ENCODE results near the gene POC1A. TPM values are rescaled to one million over a fixed set of nuclear protein-coding genes. Genes with fewer than 3 reads are reported as not detected.

POC1A gene
- total and polyA plus RNA-seq, 9 of the 15 experiments (the other 6 are each of a cell fraction or from before 2014, with no cell fraction given) = 7.2 to 17.5 (median 12.1) TPM

DNA sequence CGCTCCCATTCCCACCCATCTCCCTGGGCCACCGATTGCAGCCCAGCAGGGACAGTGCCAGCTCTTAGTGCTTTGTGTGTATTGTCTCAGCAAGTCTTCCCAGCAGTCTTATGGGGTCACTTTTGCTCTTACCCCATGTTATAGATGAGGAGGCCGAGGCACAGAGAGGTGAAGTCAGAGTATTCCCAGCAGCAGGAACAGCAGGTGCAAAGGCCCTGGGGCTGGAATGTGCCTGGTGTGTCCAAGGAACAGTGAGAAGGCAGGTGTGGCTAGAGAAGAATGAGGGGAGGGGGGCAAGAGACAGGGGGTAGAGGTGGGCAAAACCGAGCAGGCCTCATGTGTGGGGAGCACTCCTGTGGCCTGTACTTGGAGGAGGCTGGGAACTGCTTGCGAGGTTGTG lies 85.1 kb downstream of the POC1A start:
- ChIA-PET POLR2A (interaction anchor here (0.6 to 1.1 kb wide), 3 partner anchors 14 to 103 kb away, joined by 3 read pairs; no protein-coding TSS in a partner anchor), CTCF (ENCODE audit: low intra/inter-chr PET ratio) (no interaction called here)
- no peak for ATAC-seq
- Histone ChIP-seq H2AFZ (ENCODE audit: low read depth, low read length) (no peak overlapping the region), H3K4me3 (no peak overlapping the region), H3K27ac (ENCODE audit: extremely low read depth, low read depth, low read length) (no peak overlapping the region), H3K9me1 (ENCODE audit: control insufficient read depth, insufficient read depth, low read length) (no peaks in the 10 kb centered on the region), H3K9me3 (replicated peaks; ENCODE audit: control insufficient read depth, insufficient read depth, low read depth, low read length) (no peaks in the 10 kb centered on the region), H3K4me1 (replicated peaks in 1 of 2; ENCODE audit: control insufficient read depth in 2 of 2, insufficient read depth in 2 of 2, low read length in 2 of 2) (peaks cover 2 to 19% of the 10 kb centered on the region in 2 experiments; a peak in 3 of 5 replicates), H3K4me2 (ENCODE audit: insufficient read depth, low read length) (no peak overlapping the region), H3K27me3 (ENCODE audit: control insufficient read depth in 2 of 2, insufficient read depth in 2 of 2, low read length in 2 of 2) (no peaks in the 10 kb centered on the region), H3K36me3 (ENCODE audit: control insufficient read depth, insufficient read depth, low read length) (peaks cover 6% of the 10 kb centered on the region; the same call in 2 of the 3 replicates), H4K20me1 (replicated peaks; ENCODE audit: control insufficient read depth, insufficient read depth, low read length) (no peaks in the 10 kb centered on the region), H3K9ac (ENCODE audit: insufficient read depth in 1 of 2, low read depth in 2 of 2, low read length in 2 of 2) (no peak overlapping the region; a peak in 1 of 4 replicates), H3K79me2 (ENCODE audit: control insufficient read depth, insufficient read depth, low read length) (no peaks in the 10 kb centered on the region)
- intact Hi-C loops (cut with micrococcal nuclease) = no loop called here
- WGBS (ENCODE audit: insufficient coverage, low coverage, missing lambda C conversion rate) = 77% methylated on average over 5 of the region's 5 CpGs
- no TSS peak for BruUV-seq (replicated peaks)
- DNase-seq (ENCODE audit: extremely low read depth in 1 of 4, low spot score in 3 of 4) = no peak
- TF ChIP-seq RBM25 (IDR thresholded peaks at IDR 0.05; ENCODE audit: low read depth, low read length, severe bottlenecking) (peak; percentile 16), ZFX (CRISPR knock-in tag; IDR thresholded peaks at IDR 0.05) (no peak)
- FAIRE-seq = no peak
- in situ Hi-C loops (cut with MboI) = no loop called here

DNA sequence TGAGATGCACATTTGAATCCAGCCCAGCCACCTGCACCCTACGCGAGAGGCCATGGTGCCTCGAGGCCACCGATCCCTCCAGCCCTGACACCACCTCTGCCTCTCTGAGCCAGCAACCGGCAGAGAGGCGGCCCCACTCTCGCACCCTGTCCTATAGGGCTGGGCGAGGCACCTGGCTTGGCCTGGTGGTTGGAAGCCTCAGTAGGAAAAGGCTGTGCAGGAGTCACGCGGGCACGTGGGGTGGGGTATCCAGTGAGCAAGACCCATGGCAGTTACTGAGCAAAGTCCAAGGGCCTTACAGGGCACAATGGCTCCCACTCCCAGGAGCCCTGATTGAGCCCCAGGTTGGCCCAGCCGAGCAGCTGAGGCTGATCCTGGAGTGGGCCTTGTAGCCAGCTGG lies 85.5 kb downstream of the POC1A start:
- H3K9me1 ChIP-seq (ENCODE audit: control insufficient read depth, insufficient read depth, low read length) = no peaks in the 10 kb centered on the region
- no peak overlapping the region for H3K4me3 ChIP-seq
- H3K27ac ChIP-seq (ENCODE audit: extremely low read depth, low read depth, low read length) = no peak overlapping the region
- peaks cover 1 to 15% of the 10 kb centered on the region in 2 experiments; a peak in 3 of 5 replicates for H3K4me1 ChIP-seq (replicated peaks in 1 of 2; ENCODE audit: control insufficient read depth in 2 of 2, insufficient read depth in 2 of 2, low read length in 2 of 2)
- 96% methylated on average over 7 of the region's 12 CpGs for WGBS (ENCODE audit: insufficient coverage, low coverage, missing lambda C conversion rate)
- no peak overlapping the region for H3K4me2 ChIP-seq (ENCODE audit: insufficient read depth, low read length)
- CTCF ChIA-PET (ENCODE audit: low intra/inter-chr PET ratio) = no interaction called here
- peak; percentile 38 for TF ChIP-seq POLR2G (IDR thresholded peaks at IDR 0.05; ENCODE audit: low read depth, low read length)
- TF ChIP-seq HEY1 (CRISPR knock-in tag; IDR thresholded peaks at IDR 0.05; ENCODE audit: borderline replicate concordance) = no peak
- no peaks in the 10 kb centered on the region for H3K79me2 ChIP-seq (ENCODE audit: control insufficient read depth, insufficient read depth, low read length)
- ATAC-seq (no peak), FAIRE-seq (no peak), DNase-seq (ENCODE audit: extremely low read depth in 1 of 4, low spot score in 3 of 4) (no peak)
- H3K9ac ChIP-seq (ENCODE audit: insufficient read depth in 1 of 2, low read depth in 2 of 2, low read length in 2 of 2) = no peak overlapping the region; a peak in 1 of 4 replicates
- H3K27me3 ChIP-seq (ENCODE audit: control insufficient read depth in 2 of 2, insufficient read depth in 2 of 2, low read length in 2 of 2) = no peaks in the 10 kb centered on the region
- intact Hi-C loops (cut with micrococcal nuclease) (no loop called here), in situ Hi-C loops (cut with MboI) (no loop called here)
- POLR2A ChIA-PET = interaction anchor here (0.6 to 1.1 kb wide), 2 partner anchors 15 to 19 kb away, joined by 3 read pairs; no protein-coding TSS in a partner anchor
- BruUV-seq (replicated peaks) = no TSS peak
- no peaks in the 10 kb centered on the region for H4K20me1 ChIP-seq (replicated peaks; ENCODE audit: control insufficient read depth, insufficient read depth, low read length)
- no peaks in the 10 kb centered on the region for H3K9me3 ChIP-seq (replicated peaks; ENCODE audit: control insufficient read depth, insufficient read depth, low read depth, low read length)
- H3K36me3 ChIP-seq (ENCODE audit: control insufficient read depth, insufficient read depth, low read length) = peaks cover 2% of the 10 kb centered on the region; the same call in 1 of the 3 replicates
- no peak overlapping the region for H2AFZ ChIP-seq (ENCODE audit: low read depth, low read length)

Measured in K562 (cell line).